Lower lobe of right lung (tissue), 2 donors: Measurements from ENCODE around the gene TMEM167B. TPM values are rescaled to one million over a fixed set of nuclear protein-coding genes. Genes with fewer than 3 reads are reported as not detected.

ENCODE experiments used
- ATAC-seq, 2 donors: fragments of 200-7000 bp; cut with Tn5 transposase; one replicate each; pipeline ENCODE4 v1.9.1; 2020 to 2022; ENCODE audit warnings: mild to moderate bottlenecking in 2 of 2, moderate library complexity in 2 of 2
- DNase-seq: peaks from one replicate; pipeline ENCODE4 v3.0.0-alpha.2; 2020
- H3K27ac ChIP-seq: fragments of 200-600 bp; one replicate; pipeline ENCODE4 v1.8.0; 2022
- H3K27me3 ChIP-seq: fragments of 200-600 bp; one replicate; pipeline ENCODE4 v1.8.0; 2022; ENCODE audit warnings: low read depth
- H3K36me3 ChIP-seq: fragments of 200-600 bp; one replicate; pipeline ENCODE4 v1.8.0; 2022; ENCODE audit warnings: mild to moderate bottlenecking
- H3K4me1 ChIP-seq: fragments of 200-600 bp; one replicate; pipeline ENCODE4 v1.8.0; 2022
- H3K4me3 ChIP-seq: fragments of 200-600 bp; one replicate; pipeline ENCODE4 v1.8.0; 2022; ENCODE audit warnings: mild to moderate bottlenecking
- H3K9me3 ChIP-seq: fragments of 200-600 bp; one replicate; pipeline ENCODE4 v1.8.0; 2022
- CTCF ChIP-seq: fragments of 200-600 bp; IDR thresholded peaks from one replicate; pipeline ENCODE4 v1.8.0; 2022; ENCODE audit warnings: antibody characterized with exemption, mild to moderate bottlenecking
- intact Hi-C: fragments of 100-400 bp; cut with DNase I; formaldehyde crosslinking; loops from one replicate; pipeline ENCODE4 v1.11.0; 2022
- total RNA-seq: library from RNA; stranded (reverse); fragmentation: NEBNext Ultra II Directional; extraction: Animal tissue kit (Norgen Biotek cat#: 25700); gene quantifications from one replicate; pipeline ENCODE4 v1.2.1, GENCODE V29; 2021
- donor health status: DM: no; HTN: yes; CAD: no; lungs with severe emphysema.

TMEM167B gene
- total RNA-seq, 1 donor from 2014 or later: 45.9 TPM

DNA sequence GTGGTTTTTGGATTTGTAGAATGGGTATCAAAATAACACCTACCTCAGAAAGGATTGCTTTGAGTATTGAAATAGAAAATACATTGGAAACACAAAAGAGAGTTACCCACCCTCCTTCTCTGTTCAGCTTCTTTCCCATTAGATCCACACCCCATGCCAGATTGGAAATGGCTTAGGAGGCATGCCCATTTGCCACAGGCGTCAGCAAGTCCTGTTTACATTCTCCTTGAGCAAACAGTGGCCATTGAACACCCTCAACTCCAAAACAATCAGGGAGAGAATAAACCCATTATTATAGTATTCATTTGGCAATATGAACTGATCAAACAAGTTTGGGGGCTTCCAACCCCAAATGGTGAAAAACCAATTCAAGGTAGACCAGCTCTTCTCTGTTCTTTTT, 25.7 kb downstream of the TMEM167B start:
- Histone ChIP-seq H3K27ac (no peak overlapping the region), H3K4me1 (peaks cover 23% of the 10 kb centered on the region), H3K4me3 (no peak overlapping the region), H3K27me3 (peaks cover 25% of the 10 kb centered on the region), H3K9me3 (no peaks in the 10 kb centered on the region), H3K36me3 (no peaks in the 10 kb centered on the region)
- no peak for DNase-seq
- no peak for TF ChIP-seq CTCF
- intact Hi-C loops: no loop called here
- ATAC-seq: no peak

GRCh38 chr1:109118089-109118488, 27.5 kb downstream of the TMEM167B start:
- no peak overlapping the region for H3K27ac ChIP-seq
- no peak for ATAC-seq
- intact Hi-C loops: no loop called here

GRCh38 chr1:109120356-109120755, 29.8 kb downstream of the TMEM167B start:
- no peaks in the 10 kb centered on the region for H3K9me3 ChIP-seq
- H3K4me1 ChIP-seq: no peaks in the 10 kb centered on the region
- TF ChIP-seq CTCF: no peak
- intact Hi-C loops: no loop called here
- no peaks in the 10 kb centered on the region for H3K36me3 ChIP-seq
- no peak for ATAC-seq
- H3K27me3 ChIP-seq: peaks cover 7% of the 10 kb centered on the region
- no peak for DNase-seq
- no peak overlapping the region for H3K27ac ChIP-seq
- no peak overlapping the region for H3K4me3 ChIP-seq

More at GRCh38 chr1:109118089-109118488, 27.5 kb downstream of the TMEM167B start:
- H3K36me3 ChIP-seq: no peaks in the 10 kb centered on the region
- TF ChIP-seq CTCF: no peak
- peaks cover 11% of the 10 kb centered on the region for H3K4me1 ChIP-seq
- H3K9me3 ChIP-seq: no peaks in the 10 kb centered on the region
- DNase-seq: no peak
- H3K27me3 ChIP-seq: peaks cover 25% of the 10 kb centered on the region
- H3K4me3 ChIP-seq: no peak overlapping the region

GRCh38 chr1:109131059-109131458, 40.5 kb downstream of the TMEM167B start:
- DNase-seq: no peak
- Histone ChIP-seq H3K9me3 (no peaks in the 10 kb centered on the region), H3K27me3 (no peaks in the 10 kb centered on the region), H3K36me3 (no peaks in the 10 kb centered on the region), H3K27ac (no peak overlapping the region), H3K4me1 (peaks cover 11% of the 10 kb centered on the region), H3K4me3 (no peak overlapping the region)
- no peak for ATAC-seq
- intact Hi-C loops: no loop called here
- no peak for TF ChIP-seq CTCF

GRCh38 chr1:109131800-109132199, 41.2 kb downstream of the TMEM167B start:
- peaks cover 11% of the 10 kb centered on the region for H3K4me1 ChIP-seq
- no peak for DNase-seq
- no peaks in the 10 kb centered on the region for H3K36me3 ChIP-seq
- H3K4me3 ChIP-seq: no peak overlapping the region
- no peak for TF ChIP-seq CTCF
- H3K9me3 ChIP-seq: no peaks in the 10 kb centered on the region
- ATAC-seq: no peak
- no peak overlapping the region for H3K27ac ChIP-seq
- no peaks in the 10 kb centered on the region for H3K27me3 ChIP-seq
- intact Hi-C loops: no loop called here
